Dendritic cell treated with granulocyte-macrophage colony-stimulating factor and Interleukin-4, amounts not matched to agents 40 ng/mL and 50 ng/mL, for 4 days (primary cell): Measurements from ENCODE around the gene CYP2R1.
A peak's percentile ranks its signal among the peaks of the same experiment; 100 is the strongest.
"Not testable (repeated sequence)": the region's sequence is repeated elsewhere in the genome, so short reads cannot be mapped to it uniquely, and the experiment has no call there.

Experiments used
- H3K27ac Mint-ChIP-seq: one replicate; pipeline ENCODE4 v1.8.0; 2022; ENCODE audit warnings: mild to moderate bottlenecking, mixed read lengths
- H3K27me3 Mint-ChIP-seq: one replicate; pipeline ENCODE4 v1.8.0; 2022; ENCODE audit warnings: mild to moderate bottlenecking, mixed read lengths
- H3K36me3 Mint-ChIP-seq: one replicate; pipeline ENCODE4 v1.8.0; 2022; ENCODE audit warnings: low read depth, mixed read lengths
- H3K4me1 Mint-ChIP-seq: one replicate; pipeline ENCODE4 v1.8.0; 2022; ENCODE audit warnings: low read depth, mixed read lengths
- H3K4me3 Mint-ChIP-seq: one replicate; pipeline ENCODE4 v1.8.0; 2022; ENCODE audit warnings: mild to moderate bottlenecking, moderate library complexity, mixed read lengths
- H3K9me3 Mint-ChIP-seq: one replicate; pipeline ENCODE4 v1.8.0; 2022; ENCODE audit warnings: mixed read lengths
- intact Hi-C: fragments of 100-400 bp; cut with micrococcal nuclease; formaldehyde crosslinking; loops from one replicate; pipeline ENCODE4 v1.15.0; 2022

Gene CYP2R1

GRCh38 chr11:14905104-14906033 is 13.3 kb upstream of the CYP2R1 start:
- Mint-ChIP-seq H3K4me1 (peaks cover 36% of the 10 kb centered on the region), H3K27me3 (peaks cover 30% of the 10 kb centered on the region)
- intact Hi-C loops, result loop anchor here (5.0 kb wide), 3 partner anchors 263 to 383 kb away; partner anchors contain the start of genes PDE3B and PSMA1

GRCh38 chr11:14904745-14905103 is 12.7 kb upstream of the CYP2R1 start:
- Mint-ChIP-seq H3K27ac (peak overlapping the region; percentile 77), H3K27me3 (peaks cover 27% of the 10 kb centered on the region), H3K4me3 (peak overlapping the region; percentile 80), H3K9me3 (no peaks in the 10 kb centered on the region), H3K4me1 (peaks cover 36% of the 10 kb centered on the region), H3K36me3 (no peaks in the 10 kb centered on the region)
- intact Hi-C loops, result loop anchor here (1.0 to 5.0 kb wide), 4 partner anchors 12 to 382 kb away; partner anchors contain the start of genes CYP2R1, PDE3B and PSMA1

More at GRCh38 chr11:14905104-14906033, 13.3 kb upstream of the CYP2R1 start:
- Mint-ChIP-seq H3K36me3 (no peaks in the 10 kb centered on the region), H3K9me3 (no peaks in the 10 kb centered on the region), H3K27ac (peak overlapping the region; percentile 77), H3K4me3 (peak overlapping the region; percentile 80)

- H3K9me3 Mint-ChIP-seq, result no peaks in the 10 kb centered on the region
- no peak overlapping the region for H3K4me3 Mint-ChIP-seq
- peaks cover 40% of the 10 kb centered on the region for H3K4me1 Mint-ChIP-seq
- H3K27me3 Mint-ChIP-seq, result peaks cover 24% of the 10 kb centered on the region
- no peak overlapping the region for H3K27ac Mint-ChIP-seq
- no peaks in the 10 kb centered on the region for H3K36me3 Mint-ChIP-seq
- intact Hi-C loops, result no loop called here
These were observed 10.8 kb upstream of the CYP2R1 start for GRCh38 chr11:14902650-14903350.

GRCh38 chr11:14898906-14899305 is 6.9 kb upstream of the CYP2R1 start:
- intact Hi-C loops, result loop anchor here (10.0 kb wide), 1 partner anchor 1224 kb away; no protein-coding TSS in a partner anchor
- H3K36me3 Mint-ChIP-seq, result no peaks in the 10 kb centered on the region
- H3K27ac Mint-ChIP-seq, result peak overlapping the region; percentile 77
- no peak overlapping the region for H3K4me3 Mint-ChIP-seq
- H3K4me1 Mint-ChIP-seq, result peaks cover 29% of the 10 kb centered on the region
- no peaks in the 10 kb centered on the region for H3K9me3 Mint-ChIP-seq
- H3K27me3 Mint-ChIP-seq, result no peaks in the 10 kb centered on the region

- intact Hi-C loops, result loop anchor here (10.0 kb wide), 1 partner anchor 1224 kb away; no protein-coding TSS in a partner anchor
- peak overlapping the region; percentile 77 for H3K27ac Mint-ChIP-seq
- no peaks in the 10 kb centered on the region for H3K36me3 Mint-ChIP-seq
- no peak overlapping the region for H3K4me3 Mint-ChIP-seq
- H3K27me3 Mint-ChIP-seq, result no peaks in the 10 kb centered on the region
- H3K4me1 Mint-ChIP-seq, result peaks cover 29% of the 10 kb centered on the region
- H3K9me3 Mint-ChIP-seq, result no peaks in the 10 kb centered on the region
These were observed 6.3 kb upstream of the CYP2R1 start for GRCh38 chr11:14898355-14898754.

GRCh38 chr11:14894657-14895598 is 2.9 kb upstream of the CYP2R1 start:
- no peaks in the 10 kb centered on the region for H3K27me3 Mint-ChIP-seq
- H3K36me3 Mint-ChIP-seq, result peaks cover 9% of the 10 kb centered on the region
- H3K9me3 Mint-ChIP-seq, result no peaks in the 10 kb centered on the region
- H3K27ac Mint-ChIP-seq, result peak overlapping the region; percentile 80
- intact Hi-C loops, result loop anchor here (5.0 to 10.0 kb wide), 2 partner anchors 373 to 1220 kb away; partner anchors contain the start of gene PSMA1
- peaks cover 48% of the 10 kb centered on the region for H3K4me1 Mint-ChIP-seq
- H3K4me3 Mint-ChIP-seq, result no peak overlapping the region

- H3K36me3 Mint-ChIP-seq, result peaks cover 14% of the 10 kb centered on the region
- intact Hi-C loops, result loop anchor here (1.0 to 10.0 kb wide), 3 partner anchors 12 to 1218 kb away; partner anchors contain the start of gene PSMA1
- peaks cover 58% of the 10 kb centered on the region for H3K4me1 Mint-ChIP-seq
- peak overlapping the region; percentile 91 for H3K27ac Mint-ChIP-seq
- no peaks in the 10 kb centered on the region for H3K9me3 Mint-ChIP-seq
- peak overlapping the region; percentile 98 for H3K4me3 Mint-ChIP-seq
- H3K27me3 Mint-ChIP-seq, result no peaks in the 10 kb centered on the region
These were observed 546 bp upstream of the CYP2R1 start for GRCh38 chr11:14892577-14892976.

- H3K36me3 Mint-ChIP-seq, result peaks cover 23% of the 10 kb centered on the region
- peak overlapping the region; percentile 98 for H3K4me3 Mint-ChIP-seq
These were observed 642 bp downstream of the CYP2R1 start for GRCh38 chr11:14891143-14892035.

GRCh38 chr11:14886513-14886912 is 5.5 kb downstream of the CYP2R1 start:
- intact Hi-C loops, result no loop called here
- H3K27ac Mint-ChIP-seq, result no peak overlapping the region
- H3K9me3 Mint-ChIP-seq, result no peaks in the 10 kb centered on the region
- peaks cover 22% of the 10 kb centered on the region for H3K36me3 Mint-ChIP-seq
- H3K4me1 Mint-ChIP-seq, result peaks cover 53% of the 10 kb centered on the region
- no peaks in the 10 kb centered on the region for H3K27me3 Mint-ChIP-seq
- H3K4me3 Mint-ChIP-seq, result no peak overlapping the region

More at GRCh38 chr11:14891143-14892035, 642 bp downstream of the CYP2R1 start:
- intact Hi-C loops, result loop anchor here (1.0 to 10.0 kb wide), 3 partner anchors 13 to 1217 kb away; partner anchors contain the start of gene PSMA1
- peak overlapping the region; percentile 91 for H3K27ac Mint-ChIP-seq
- no peaks in the 10 kb centered on the region for H3K9me3 Mint-ChIP-seq
- H3K4me1 Mint-ChIP-seq, result peaks cover 70% of the 10 kb centered on the region
- no peaks in the 10 kb centered on the region for H3K27me3 Mint-ChIP-seq

- Mint-ChIP-seq H3K27me3 (no peaks in the 10 kb centered on the region), H3K4me3 (no peak overlapping the region), H3K4me1 (peaks cover 44% of the 10 kb centered on the region), H3K27ac (no peak overlapping the region), H3K36me3 (peaks cover 21% of the 10 kb centered on the region), H3K9me3 (no peaks in the 10 kb centered on the region)
- intact Hi-C loops, result no loop called here
These were observed 7.3 kb downstream of the CYP2R1 start for GRCh38 chr11:14884667-14885273.

GRCh38 chr11:14883683-14884082 is 8.3 kb downstream of the CYP2R1 start:
- intact Hi-C loops, H3K27ac Mint-ChIP-seq, H3K9me3 Mint-ChIP-seq, H3K27me3 Mint-ChIP-seq, H3K4me3 Mint-ChIP-seq: not testable (repeated sequence)
- peaks cover 27% of the 10 kb centered on the region for H3K36me3 Mint-ChIP-seq
- peaks cover 33% of the 10 kb centered on the region for H3K4me1 Mint-ChIP-seq

- Mint-ChIP-seq H3K27ac (no peak overlapping the region), H3K9me3 (no peaks in the 10 kb centered on the region)
These were observed 9.8 kb downstream of the CYP2R1 start for GRCh38 chr11:14882196-14882595.

More at GRCh38 chr11:14882196-14882595, 9.8 kb downstream of the CYP2R1 start:
- no peak overlapping the region for H3K4me3 Mint-ChIP-seq
- H3K4me1 Mint-ChIP-seq, result peaks cover 19% of the 10 kb centered on the region
- intact Hi-C loops, result no loop called here
- H3K27me3 Mint-ChIP-seq, result no peaks in the 10 kb centered on the region
- H3K36me3 Mint-ChIP-seq, result peaks cover 33% of the 10 kb centered on the region
